Uterus (tissue), 2 donors: Measurements from ENCODE around the gene KCNJ15.

ENCODE experiments used
- CTCF ChIP-seq, 4 experiments: fragments of 200-600 bp in 2 of 4; fragments of 450-650 bp in 2 of 4; sonication (generic) in 2 of 4; IDR thresholded peaks; one replicate each; pipeline ENCODE4 v1.5.1; 2016 to 2019; ENCODE audit warnings: antibody characterized with exemption in 4 of 4, mild to moderate bottlenecking in 2 of 4, moderate library complexity in 1 of 4
- POLR2A ChIP-seq, 2 donors: fragments of 450-650 bp; IDR thresholded peaks; one replicate each; pipeline ENCODE4 v1.6.1; 2016; ENCODE audit warnings: antibody characterized with exemption in 2 of 2, mild to moderate bottlenecking in 1 of 2, moderate library complexity in 1 of 2

- TF ChIP-seq CTCF (IDR thresholded peaks at IDR 0.05) (no peak), POLR2A (IDR thresholded peaks at IDR 0.05) (no peak)
Observed at GRCh38 chr21:38355353-38355752, 98.6 kb downstream of the KCNJ15 start.
